NCI-H187 treated with DMSO at 0.1 percent for 48 hours (cell line): ENCODE data around the gene DLK1.

Experiments used
- DNase-seq: peaks from one replicate; lab custom pipeline; 2025; lab: John Stamatoyannopoulos, UW

The DLK1 gene

GRCh38 chr14:100734031-100734990 lies 7.6 kb downstream of the DLK1 start:
- no peak for DNase-seq

- DNase-seq, result no peak
Observed at GRCh38 chr14:100735271-100735670, 8.6 kb downstream of the DLK1 start.

- DNase-seq, result no peak
Observed at GRCh38 chr14:100736269-100737180, 9.8 kb downstream of the DLK1 start.

- no peak for DNase-seq
Observed at GRCh38 chr14:100737526-100737925, 10.8 kb downstream of the DLK1 start.

- no peak for DNase-seq
Observed at GRCh38 chr14:100738269-100738691, 11.6 kb downstream of the DLK1 start.

GRCh38 chr14:100738704-100739131 lies 12.0 kb downstream of the DLK1 start:
- no peak for DNase-seq

- no peak for DNase-seq
Observed at GRCh38 chr14:100739306-100739705, 12.6 kb downstream of the DLK1 start.

GRCh38 chr14:100740196-100740825 lies 13.6 kb downstream of the DLK1 start:
- DNase-seq, result no peak

- DNase-seq, result no peak
Observed at GRCh38 chr14:100740929-100741328, 14.2 kb downstream of the DLK1 start.

- no peak for DNase-seq
Observed at GRCh38 chr14:100741966-100742365, 15.3 kb downstream of the DLK1 start.

GRCh38 chr14:100746326-100746725 lies 19.6 kb downstream of the DLK1 start:
- no peak for DNase-seq

GRCh38 chr14:100747021-100747586 lies 20.4 kb downstream of the DLK1 start:
- peak; percentile 53 for DNase-seq

- DNase-seq, result no peak
Observed at GRCh38 chr14:100747736-100748135, 21.0 kb downstream of the DLK1 start.

- no peak for DNase-seq
Observed at GRCh38 chr14:100748403-100748802, 21.7 kb downstream of the DLK1 start.

GRCh38 chr14:100748944-100749343 lies 22.3 kb downstream of the DLK1 start:
- no peak for DNase-seq

- no peak for DNase-seq
Observed at GRCh38 chr14:100749967-100750597, 23.4 kb downstream of the DLK1 start.

- DNase-seq, result no peak
Observed at GRCh38 chr14:100750762-100751699, 24.3 kb downstream of the DLK1 start.

GRCh38 chr14:100754020-100754419 lies 27.3 kb downstream of the DLK1 start:
- DNase-seq, result no peak

GRCh38 chr14:100755649-100756048 lies 29.0 kb downstream of the DLK1 start:
- no peak for DNase-seq

GRCh38 chr14:100761481-100761880 lies 34.8 kb downstream of the DLK1 start:
- no peak for DNase-seq
